GM21737 (cell line): Measurements from ENCODE around the gene ZNF750.

Source experiments
- ATAC-seq: cut with Tn5 transposase; IDR thresholded peaks from one replicate; pipeline ENCODE4 v1.9.1; 2021; ENCODE audit warnings: mild to moderate bottlenecking, moderate library complexity; ENCODE audit not compliant: unreplicated experiment

ZNF750 gene

GRCh38 chr17:82815354-82815753 is 24.5 kb downstream of the ZNF750 start:
- no peak for ATAC-seq

GRCh38 chr17:82814834-82815233 is 25.0 kb downstream of the ZNF750 start:
- no peak for ATAC-seq

- no peak for ATAC-seq
Measured at GRCh38 chr17:82813299-82814051, 26.3 kb downstream of the ZNF750 start.

- no peak for ATAC-seq
Measured at GRCh38 chr17:82812601-82813000, 27.2 kb downstream of the ZNF750 start.

- no peak for ATAC-seq
Measured at GRCh38 chr17:82812058-82812457, 27.8 kb downstream of the ZNF750 start.

- ATAC-seq, result no peak
Measured at GRCh38 chr17:82810644-82811430, 29.0 kb downstream of the ZNF750 start.

GRCh38 chr17:82808921-82809905 is 30.6 kb downstream of the ZNF750 start:
- ATAC-seq, result no peak

GRCh38 chr17:82808006-82808405 is 31.8 kb downstream of the ZNF750 start:
- no peak for ATAC-seq

- no peak for ATAC-seq
Measured at GRCh38 chr17:82807562-82807961, 32.3 kb downstream of the ZNF750 start.

GRCh38 chr17:82807101-82807500 is 32.7 kb downstream of the ZNF750 start:
- no peak for ATAC-seq

GRCh38 chr17:82806645-82807044 is 33.2 kb downstream of the ZNF750 start:
- no peak for ATAC-seq

GRCh38 chr17:82805823-82806222 is 34.0 kb downstream of the ZNF750 start:
- ATAC-seq, result no peak

GRCh38 chr17:82805254-82805653 is 34.6 kb downstream of the ZNF750 start:
- ATAC-seq, result no peak

GRCh38 chr17:82804442-82805191 is 35.2 kb downstream of the ZNF750 start:
- ATAC-seq, result no peak

- ATAC-seq, result no peak
Measured at GRCh38 chr17:82803606-82804005, 36.2 kb downstream of the ZNF750 start.

GRCh38 chr17:82803185-82803584 is 36.6 kb downstream of the ZNF750 start:
- no peak for ATAC-seq

GRCh38 chr17:82802075-82802780 is 37.6 kb downstream of the ZNF750 start:
- ATAC-seq, result no peak

- ATAC-seq, result no peak
Measured at GRCh38 chr17:82801377-82801970, 38.3 kb downstream of the ZNF750 start.

- no peak for ATAC-seq
Measured at GRCh38 chr17:82800885-82801284, 38.9 kb downstream of the ZNF750 start.
